ENCODE measurements around the gene AK8.

Gene AK8

GRCh38 chr9:132842124-132843044 lies 35.7 kb downstream of the AK8 start:
- no peak for ATAC-seq
- no peak for TF ChIP-seq CSRNP3 (CRISPR knock-in tag; IDR thresholded peaks at IDR 0.05)
- no peak for TF ChIP-seq TCF4 (CRISPR knock-in tag; IDR thresholded peaks at IDR 0.05; ENCODE audit: borderline replicate concordance)
- TF ChIP-seq ISL1 (CRISPR knock-in tag; IDR thresholded peaks at IDR 0.05) = no peak
- TF ChIP-seq, protein P1, sequence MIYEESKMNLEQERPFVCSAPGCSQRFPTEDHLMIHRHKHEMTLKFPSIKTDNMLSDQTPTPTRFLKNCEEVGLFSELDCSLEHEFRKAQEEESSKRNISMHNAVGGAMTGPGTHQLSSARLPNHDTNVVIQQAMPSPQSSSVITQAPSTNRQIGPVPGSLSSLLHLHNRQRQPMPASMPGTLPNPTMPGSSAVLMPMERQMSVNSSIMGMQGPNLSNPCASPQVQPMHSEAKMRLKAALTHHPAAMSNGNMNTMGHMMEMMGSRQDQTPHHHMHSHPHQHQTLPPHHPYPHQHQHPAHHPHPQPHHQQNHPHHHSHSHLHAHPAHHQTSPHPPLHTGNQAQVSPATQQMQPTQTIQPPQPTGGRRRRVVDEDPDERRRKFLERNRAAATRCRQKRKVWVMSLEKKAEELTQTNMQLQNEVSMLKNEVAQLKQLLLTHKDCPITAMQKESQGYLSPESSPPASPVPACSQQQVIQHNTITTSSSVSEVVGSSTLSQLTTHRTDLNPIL (CRISPR knock-in tag; IDR thresholded peaks at IDR 0.05; ENCODE audit: low read depth) = no peak
- no peak for TF ChIP-seq ZC3H10 (CRISPR knock-in tag; IDR thresholded peaks at IDR 0.05)
- TF ChIP-seq ZNF565 (CRISPR knock-in tag; conservative IDR thresholded peaks at IDR 0.05; ENCODE audit: low read depth) = no peak
- no peak for TF ChIP-seq CSDC2 (CRISPR knock-in tag; IDR thresholded peaks at IDR 0.05)
- TF ChIP-seq, protein P2, sequence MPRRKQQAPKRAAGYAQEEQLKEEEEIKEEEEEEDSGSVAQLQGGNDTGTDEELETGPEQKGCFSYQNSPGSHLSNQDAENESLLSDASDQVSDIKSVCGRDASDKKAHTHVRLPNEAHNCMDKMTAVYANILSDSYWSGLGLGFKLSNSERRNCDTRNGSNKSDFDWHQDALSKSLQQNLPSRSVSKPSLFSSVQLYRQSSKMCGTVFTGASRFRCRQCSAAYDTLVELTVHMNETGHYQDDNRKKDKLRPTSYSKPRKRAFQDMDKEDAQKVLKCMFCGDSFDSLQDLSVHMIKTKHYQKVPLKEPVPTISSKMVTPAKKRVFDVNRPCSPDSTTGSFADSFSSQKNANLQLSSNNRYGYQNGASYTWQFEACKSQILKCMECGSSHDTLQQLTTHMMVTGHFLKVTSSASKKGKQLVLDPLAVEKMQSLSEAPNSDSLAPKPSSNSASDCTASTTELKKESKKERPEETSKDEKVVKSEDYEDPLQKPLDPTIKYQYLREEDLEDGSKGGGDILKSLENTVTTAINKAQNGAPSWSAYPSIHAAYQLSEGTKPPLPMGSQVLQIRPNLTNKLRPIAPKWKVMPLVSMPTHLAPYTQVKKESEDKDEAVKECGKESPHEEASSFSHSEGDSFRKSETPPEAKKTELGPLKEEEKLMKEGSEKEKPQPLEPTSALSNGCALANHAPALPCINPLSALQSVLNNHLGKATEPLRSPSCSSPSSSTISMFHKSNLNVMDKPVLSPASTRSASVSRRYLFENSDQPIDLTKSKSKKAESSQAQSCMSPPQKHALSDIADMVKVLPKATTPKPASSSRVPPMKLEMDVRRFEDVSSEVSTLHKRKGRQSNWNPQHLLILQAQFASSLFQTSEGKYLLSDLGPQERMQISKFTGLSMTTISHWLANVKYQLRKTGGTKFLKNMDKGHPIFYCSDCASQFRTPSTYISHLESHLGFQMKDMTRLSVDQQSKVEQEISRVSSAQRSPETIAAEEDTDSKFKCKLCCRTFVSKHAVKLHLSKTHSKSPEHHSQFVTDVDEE (CRISPR knock-in tag; IDR thresholded peaks at IDR 0.05) = no peak
- TF ChIP-seq, protein P3, sequence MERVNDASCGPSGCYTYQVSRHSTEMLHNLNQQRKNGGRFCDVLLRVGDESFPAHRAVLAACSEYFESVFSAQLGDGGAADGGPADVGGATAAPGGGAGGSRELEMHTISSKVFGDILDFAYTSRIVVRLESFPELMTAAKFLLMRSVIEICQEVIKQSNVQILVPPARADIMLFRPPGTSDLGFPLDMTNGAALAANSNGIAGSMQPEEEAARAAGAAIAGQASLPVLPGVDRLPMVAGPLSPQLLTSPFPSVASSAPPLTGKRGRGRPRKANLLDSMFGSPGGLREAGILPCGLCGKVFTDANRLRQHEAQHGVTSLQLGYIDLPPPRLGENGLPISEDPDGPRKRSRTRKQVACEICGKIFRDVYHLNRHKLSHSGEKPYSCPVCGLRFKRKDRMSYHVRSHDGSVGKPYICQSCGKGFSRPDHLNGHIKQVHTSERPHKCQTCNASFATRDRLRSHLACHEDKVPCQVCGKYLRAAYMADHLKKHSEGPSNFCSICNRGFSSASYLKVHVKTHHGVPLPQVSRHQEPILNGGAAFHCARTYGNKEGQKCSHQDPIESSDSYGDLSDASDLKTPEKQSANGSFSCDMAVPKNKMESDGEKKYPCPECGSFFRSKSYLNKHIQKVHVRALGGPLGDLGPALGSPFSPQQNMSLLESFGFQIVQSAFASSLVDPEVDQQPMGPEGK (CRISPR knock-in tag; IDR thresholded peaks at IDR 0.05; ENCODE audit: borderline replicate concordance) = no peak
- TF ChIP-seq BACH2 (CRISPR knock-in tag; IDR thresholded peaks at IDR 0.05; ENCODE audit: borderline replicate concordance) = no peak
- TF ChIP-seq PPARA (CRISPR knock-in tag; IDR thresholded peaks at IDR 0.05; ENCODE audit: borderline replicate concordance) = no peak
- no peak for TF ChIP-seq POU6F1 (CRISPR knock-in tag; IDR thresholded peaks at IDR 0.05; ENCODE audit: borderline replicate concordance, low read depth)
- no peak for TF ChIP-seq ZNF8 (CRISPR knock-in tag; IDR thresholded peaks at IDR 0.05)

DNA sequence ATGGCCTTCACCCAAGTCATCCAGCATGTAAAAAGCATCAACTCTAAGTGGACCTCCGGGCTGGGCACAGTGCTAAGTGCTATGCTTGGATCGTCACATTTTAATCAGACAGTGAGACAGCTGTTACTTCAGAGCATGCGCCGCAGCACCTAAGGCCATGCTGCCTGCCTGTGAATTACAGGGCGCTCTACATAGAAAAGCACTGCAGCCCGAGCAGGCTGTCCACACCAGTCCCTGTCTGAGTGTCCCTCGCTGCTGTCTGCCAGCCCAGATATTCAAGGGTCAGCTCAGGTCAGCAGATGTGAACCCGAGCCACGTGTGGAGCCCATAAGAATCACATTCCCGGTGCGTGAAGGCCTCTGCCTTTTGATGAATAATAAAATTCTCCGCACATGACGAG lies 37.1 kb downstream of the AK8 start:
- TF ChIP-seq ESRRG (CRISPR knock-in tag; IDR thresholded peaks at IDR 0.05) = no peak
- no peak for TF ChIP-seq SNAI2 (CRISPR knock-in tag; IDR thresholded peaks at IDR 0.05)
- ATAC-seq = no peak

GRCh38 chr9:132838291-132838690 lies 39.8 kb downstream of the AK8 start:
- no peak for ATAC-seq
- no peak for TF ChIP-seq SNAI2 (CRISPR knock-in tag; IDR thresholded peaks at IDR 0.05)
- no peak for TF ChIP-seq ZFP3 (CRISPR knock-in tag; IDR thresholded peaks at IDR 0.05)
- no peak for TF ChIP-seq BACH2 (CRISPR knock-in tag; IDR thresholded peaks at IDR 0.05; ENCODE audit: borderline replicate concordance)
- no peak for TF ChIP-seq POU6F1 (CRISPR knock-in tag; IDR thresholded peaks at IDR 0.05; ENCODE audit: borderline replicate concordance, low read depth)
- TF ChIP-seq, protein P3 (CRISPR knock-in tag; IDR thresholded peaks at IDR 0.05; ENCODE audit: borderline replicate concordance) = no peak
- TF ChIP-seq ZC3H10 (CRISPR knock-in tag; IDR thresholded peaks at IDR 0.05) = no peak
- no peak for TF ChIP-seq CSDC2 (CRISPR knock-in tag; IDR thresholded peaks at IDR 0.05)
- TF ChIP-seq ZFP30 (CRISPR knock-in tag; IDR thresholded peaks at IDR 0.05) = no peak
- no peak for TF ChIP-seq GLIS3 (CRISPR knock-in tag; IDR thresholded peaks at IDR 0.05)
- no peak for TF ChIP-seq ARNTL (CRISPR knock-in tag; IDR thresholded peaks at IDR 0.05; ENCODE audit: borderline replicate concordance, low read depth)
- TF ChIP-seq, protein P2 (CRISPR knock-in tag; IDR thresholded peaks at IDR 0.05) = no peak

Data from SK-N-SH treated with all-trans-retinoic acid at 6 μM for 48 hours (cell line).